Kidney capillary endothelial cell (primary cell): ENCODE measurements around the gene OLFML1.

Source experiments
- DNase-seq: peaks from one replicate; pipeline ENCODE4 v3.0.0-alpha.2; 2018; ENCODE audit warnings: low spot score

Gene OLFML1

GRCh38 chr11:7532405-7533145 lies 47.3 kb downstream of the OLFML1 start:
- DNase-seq = no peak

- DNase-seq = no peak
Measured at GRCh38 chr11:7533199-7534041, 48.1 kb downstream of the OLFML1 start.

- no peak for DNase-seq
Measured at GRCh38 chr11:7534042-7534378, 48.7 kb downstream of the OLFML1 start.

- DNase-seq = no peak
Measured at GRCh38 chr11:7536100-7536499, 50.8 kb downstream of the OLFML1 start.

- DNase-seq = no peak
Measured at GRCh38 chr11:7537265-7537664, 52.0 kb downstream of the OLFML1 start.

- no peak for DNase-seq
Measured at GRCh38 chr11:7538031-7538430, 52.7 kb downstream of the OLFML1 start.

GRCh38 chr11:7538466-7539454 lies 53.5 kb downstream of the OLFML1 start:
- DNase-seq = no peak

GRCh38 chr11:7540830-7541555 lies 55.7 kb downstream of the OLFML1 start:
- DNase-seq = no peak

- no peak for DNase-seq
Measured at GRCh38 chr11:7543302-7543701, 58.0 kb downstream of the OLFML1 start.

GRCh38 chr11:7544021-7544420 lies 58.7 kb downstream of the OLFML1 start:
- no peak for DNase-seq

GRCh38 chr11:7545611-7546010 lies 60.3 kb downstream of the OLFML1 start:
- DNase-seq = no peak

GRCh38 chr11:7546324-7546791 lies 61.1 kb downstream of the OLFML1 start:
- DNase-seq = no peak

GRCh38 chr11:7547687-7548086 lies 62.4 kb downstream of the OLFML1 start:
- DNase-seq = no peak

GRCh38 chr11:7548659-7549274 lies 63.5 kb downstream of the OLFML1 start:
- DNase-seq = no peak

GRCh38 chr11:7549681-7550080 lies 64.4 kb downstream of the OLFML1 start:
- no peak for DNase-seq

- no peak for DNase-seq
Measured at GRCh38 chr11:7551571-7551970, 66.3 kb downstream of the OLFML1 start.

GRCh38 chr11:7552666-7553065 lies 67.4 kb downstream of the OLFML1 start:
- DNase-seq = no peak

- no peak for DNase-seq
Measured at GRCh38 chr11:7555052-7555699, 69.9 kb downstream of the OLFML1 start.

GRCh38 chr11:7558046-7558445 lies 72.7 kb downstream of the OLFML1 start:
- DNase-seq = no peak
